ENCODE results near the gene GPR35. TPM values are rescaled to one million over a fixed set of nuclear protein-coding genes. Genes with fewer than 3 reads are reported as not detected.

GPR35 gene
- total RNA-seq, 3 donors from 2014 or later, result 47.1 to 132 (median 76.8) TPM

DNA sequence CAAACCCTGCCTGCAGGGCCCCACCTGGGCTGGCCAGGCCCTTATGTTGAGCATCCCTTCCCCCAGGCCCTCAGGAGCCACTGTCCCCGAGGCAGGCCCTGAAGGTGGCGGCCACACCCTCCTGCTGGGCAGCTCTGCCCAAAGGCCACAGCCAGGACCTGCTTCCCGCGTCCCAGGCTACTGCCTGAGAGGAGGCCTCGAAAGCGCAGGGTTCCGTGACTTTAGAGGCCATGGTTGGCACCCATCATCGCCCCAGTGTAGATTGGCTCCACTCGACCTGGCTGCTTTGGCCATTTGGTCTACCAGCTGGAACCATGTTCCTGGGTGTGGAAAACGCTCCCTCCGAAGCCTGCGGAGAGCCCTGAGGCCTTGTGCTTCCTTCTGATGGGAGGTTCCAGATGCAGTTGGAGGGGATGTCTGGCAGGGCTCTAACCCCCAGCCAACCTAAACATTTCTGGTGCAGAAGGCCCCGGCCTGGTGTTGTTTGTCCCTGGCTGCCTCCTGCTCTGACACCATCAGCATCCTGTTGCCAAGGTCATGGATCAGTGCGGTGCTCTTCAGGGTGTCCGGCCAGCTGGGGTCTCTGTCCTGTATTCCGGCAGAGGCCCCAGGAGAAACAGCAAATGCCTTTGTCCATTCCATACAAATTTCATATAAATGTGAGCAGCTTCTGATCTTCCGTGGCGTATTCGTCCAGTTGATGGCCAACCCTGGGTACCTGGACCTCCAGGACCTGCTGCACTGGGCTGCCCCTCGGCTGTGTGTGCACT lies 24.0 kb upstream of the GPR35 start:
- Histone ChIP-seq H3K4me3 (no peak overlapping the region), H3K9me3 (no peaks in the 10 kb centered on the region), H3K36me3 (ENCODE audit: low read depth) (no peaks in the 10 kb centered on the region), H3K4me1 (ENCODE audit: low read depth) (peaks cover 17% of the 10 kb centered on the region)
- DNase-seq (peak in 2 of 3 donors; percentile 23 to 46), ATAC-seq (no peak)
- TF ChIP-seq CTCF (IDR thresholded peaks at IDR 0.05), result no peak
- intact Hi-C loops (cut with DNase I, micrococcal nuclease), result no loop called here

- ATAC-seq (no peak), DNase-seq (peak in 2 of 3 donors; percentile 22 to 51)
- H3K4me1 ChIP-seq (ENCODE audit: low read depth), result peaks cover 17% of the 10 kb centered on the region
- TF ChIP-seq CTCF (IDR thresholded peaks at IDR 0.05), result no peak
- no peaks in the 10 kb centered on the region for H3K9me3 ChIP-seq
- H3K36me3 ChIP-seq (ENCODE audit: low read depth), result no peaks in the 10 kb centered on the region
- intact Hi-C loops (cut with DNase I, micrococcal nuclease), result no loop called here
- no peak overlapping the region for H3K4me3 ChIP-seq
These were observed 23.5 kb upstream of the GPR35 start for GRCh38 chr2:240601831-240602160.

- intact Hi-C loops (cut with DNase I, micrococcal nuclease), result no loop called here
- H3K4me3 ChIP-seq, result no peak overlapping the region
- peaks cover 17% of the 10 kb centered on the region for H3K4me1 ChIP-seq (ENCODE audit: low read depth)
- TF ChIP-seq CTCF (IDR thresholded peaks at IDR 0.05), result no peak
- H3K36me3 ChIP-seq (ENCODE audit: low read depth), result no peaks in the 10 kb centered on the region
- DNase-seq (peak in 2 of 3 donors; percentile 47 to 56), ATAC-seq (no peak)
- H3K9me3 ChIP-seq, result no peaks in the 10 kb centered on the region
These were observed 22.8 kb upstream of the GPR35 start for GRCh38 chr2:240602266-240603050.

DNA sequence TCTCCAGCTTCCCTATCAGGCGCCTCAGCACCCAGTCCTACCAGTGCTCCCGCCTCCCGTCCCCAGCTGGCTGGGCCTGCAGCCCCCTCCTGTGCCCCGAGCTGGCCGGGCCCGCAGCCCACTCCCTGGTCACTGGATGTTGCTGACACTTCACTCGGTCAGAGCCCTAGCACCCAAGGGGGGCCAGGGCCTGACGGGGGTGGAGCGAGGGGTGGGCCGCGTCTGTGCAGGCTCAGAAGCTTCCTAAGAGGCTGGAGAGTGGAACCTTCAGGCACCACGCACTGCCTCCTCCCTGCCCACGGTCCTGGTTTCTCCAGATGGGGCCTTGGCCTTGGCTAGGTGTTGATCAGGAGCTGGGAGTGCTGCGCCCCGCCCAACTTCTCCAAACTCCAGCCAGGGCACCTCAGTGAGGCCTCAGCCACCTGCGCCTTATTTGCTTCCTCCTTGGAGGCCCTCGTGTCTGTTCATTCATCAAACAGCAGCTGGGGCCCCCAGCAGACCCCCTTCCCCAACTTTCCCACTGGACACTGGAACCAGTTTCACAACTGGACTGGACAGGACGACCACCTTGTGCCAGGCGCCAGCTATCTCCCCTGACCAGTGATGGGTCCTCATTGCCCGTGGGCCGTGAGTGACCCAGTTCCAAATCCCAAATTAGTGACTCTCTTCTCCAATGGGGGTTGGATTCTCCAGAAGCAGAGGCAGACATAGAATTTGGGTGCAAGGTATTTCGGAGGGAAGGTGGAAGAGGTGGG lies 22.0 kb upstream of the GPR35 start:
- intact Hi-C loops (cut with DNase I, micrococcal nuclease), result no loop called here

More for the DNA sequence above, 22.0 kb upstream of the GPR35 start:
- TF ChIP-seq CTCF (IDR thresholded peaks at IDR 0.05), result no peak
- ATAC-seq, result no peak
- Histone ChIP-seq H3K4me3 (no peak overlapping the region), H3K4me1 (ENCODE audit: low read depth) (peaks cover 17% of the 10 kb centered on the region), H3K9me3 (no peaks in the 10 kb centered on the region), H3K36me3 (ENCODE audit: low read depth) (no peaks in the 10 kb centered on the region)
- DNase-seq, result peak in 2 of 3 donors; percentile 46 to 60

Measured in mucosa of descending colon (tissue), 3 donors.